ENCODE measurements around the gene NLRP13. TPM values are rescaled to one million over a fixed set of nuclear protein-coding genes. Genes with fewer than 3 reads are reported as not detected.

NLRP13 gene
- total RNA-seq, 2 experiments from 2014 or later, result not detected

- H3K4me3 ChIP-seq (ENCODE audit: low read length), result no peak overlapping the region
- DNase-seq (no peak), ATAC-seq (ENCODE audit: poor library complexity) (no peak)
- no peaks in the 10 kb centered on the region for H3K4me1 Mint-ChIP-seq (ENCODE audit: low read depth)
- H3K4me1 ChIP-seq (ENCODE audit: insufficient read depth, low read length), result no peaks in the 10 kb centered on the region
- no peaks in the 10 kb centered on the region for H3K27me3 ChIP-seq (ENCODE audit: control insufficient read depth in 1 of 2, insufficient read depth in 2 of 2, low read length in 2 of 2)
- POLR2A ChIA-PET, result no interaction called here
- H3K9me3 ChIP-seq (ENCODE audit: control insufficient read depth in 1 of 2, insufficient read depth in 1 of 2, low read length in 2 of 2), result peaks cover 0 to 24% of the 10 kb centered on the region in 2 experiments
- intact Hi-C loops (cut with DNase I, micrococcal nuclease), result no loop called here
- no peak overlapping the region for H3K27ac Mint-ChIP-seq
- no peaks in the 10 kb centered on the region for H3K27me3 Mint-ChIP-seq
- TF ChIP-seq CTCF (IDR thresholded peaks at IDR 0.05), result no peak
- CTCF ChIA-PET, result no interaction called here
- peaks cover under 1% of the 10 kb centered on the region for H3K9me3 Mint-ChIP-seq
- H3K27ac ChIP-seq (ENCODE audit: low read depth in 1 of 2, low read length in 2 of 2), result no peak overlapping the region
- no peak overlapping the region for H3K4me3 Mint-ChIP-seq
- H3K36me3 ChIP-seq (ENCODE audit: insufficient read depth, low read length), result no peaks in the 10 kb centered on the region
- no peaks in the 10 kb centered on the region for H3K36me3 Mint-ChIP-seq (ENCODE audit: low read depth)
Measured at GRCh38 chr19:55962186-55962585, 30.1 kb upstream of the NLRP13 start.

- no peaks in the 10 kb centered on the region for H3K27me3 ChIP-seq (ENCODE audit: control insufficient read depth in 1 of 2, insufficient read depth in 2 of 2, low read length in 2 of 2)
- no peaks in the 10 kb centered on the region for H3K36me3 ChIP-seq (ENCODE audit: insufficient read depth, low read length)
- TF ChIP-seq CTCF (IDR thresholded peaks at IDR 0.05), result no peak
- ATAC-seq (ENCODE audit: poor library complexity), result no peak
- no peak overlapping the region for H3K4me3 ChIP-seq (ENCODE audit: low read length)
- POLR2A ChIA-PET, result no interaction called here
- no peaks in the 10 kb centered on the region for H3K36me3 Mint-ChIP-seq (ENCODE audit: low read depth)
- no peaks in the 10 kb centered on the region for H3K27me3 Mint-ChIP-seq
- no peaks in the 10 kb centered on the region for H3K4me1 ChIP-seq (ENCODE audit: insufficient read depth, low read length)
- no peak overlapping the region for H3K4me3 Mint-ChIP-seq
- peaks cover 0 to 25% of the 10 kb centered on the region in 2 experiments for H3K9me3 ChIP-seq (ENCODE audit: control insufficient read depth in 1 of 2, insufficient read depth in 1 of 2, low read length in 2 of 2)
- intact Hi-C loops (cut with DNase I, micrococcal nuclease), result no loop called here
- H3K9me3 Mint-ChIP-seq, result no peaks in the 10 kb centered on the region
- no peak overlapping the region for H3K27ac ChIP-seq (ENCODE audit: low read depth in 1 of 2, low read length in 2 of 2)
- no peak overlapping the region for H3K27ac Mint-ChIP-seq
- H3K4me1 Mint-ChIP-seq (ENCODE audit: low read depth), result no peaks in the 10 kb centered on the region
- CTCF ChIA-PET, result no interaction called here
- DNase-seq, result no peak
Measured at GRCh38 chr19:55959996-55960675, 28.0 kb upstream of the NLRP13 start.

- no peak overlapping the region for H3K27ac ChIP-seq (ENCODE audit: low read depth in 1 of 2, low read length in 2 of 2)
- Mint-ChIP-seq H3K27me3 (no peaks in the 10 kb centered on the region), H3K9me3 (no peaks in the 10 kb centered on the region), H3K4me3 (no peak overlapping the region), H3K27ac (no peak overlapping the region), H3K4me1 (ENCODE audit: low read depth) (no peaks in the 10 kb centered on the region), H3K36me3 (ENCODE audit: low read depth) (no peaks in the 10 kb centered on the region)
- DNase-seq, result no peak
- TF ChIP-seq CTCF (IDR thresholded peaks at IDR 0.05), result no peak
- no peaks in the 10 kb centered on the region for H3K36me3 ChIP-seq (ENCODE audit: insufficient read depth, low read length)
- H3K9me3 ChIP-seq (ENCODE audit: control insufficient read depth in 1 of 2, insufficient read depth in 1 of 2, low read length in 2 of 2), result peaks cover 0 to 32% of the 10 kb centered on the region in 2 experiments
- POLR2A ChIA-PET, result no interaction called here
- no peaks in the 10 kb centered on the region for H3K27me3 ChIP-seq (ENCODE audit: control insufficient read depth in 1 of 2, insufficient read depth in 2 of 2, low read length in 2 of 2)
- no peak overlapping the region for H3K4me3 ChIP-seq (ENCODE audit: low read length)
- H3K4me1 ChIP-seq (ENCODE audit: insufficient read depth, low read length), result no peaks in the 10 kb centered on the region
- ATAC-seq (ENCODE audit: poor library complexity), result no peak
- intact Hi-C loops (cut with DNase I, micrococcal nuclease), result no loop called here
- CTCF ChIA-PET, result interaction anchor here (0.6 kb wide), 1 partner anchor 9 kb away, joined by 3 read pairs; no protein-coding TSS in a partner anchor
Measured at GRCh38 chr19:55958356-55958755, 26.2 kb upstream of the NLRP13 start.
